K562 (cell line): ENCODE data around the gene TRABD2B. TPM values are rescaled to one million over a fixed set of nuclear protein-coding genes. Genes with fewer than 3 reads are reported as not detected.

Experiments
- ATAC-seq: fragments of 200-7000 bp; cut with Tn5 transposase; 3 replicates; pipeline ENCODE4 v1.9.1; 2020; ENCODE audit warnings: moderate library complexity
- BruUV-seq: library from RNA; stranded (reverse); fragments of 400-500 nt; replicated peaks from 2 replicates; lab custom pipeline; 2021; lab: Mats Ljungman, UMichigan
- CTCF ChIA-PET: fragments of 300-600 bp; formaldehyde crosslinking; extraction: SDS; loops from one replicate; lab custom pipeline; 2021; ENCODE audit warnings: low intra/inter-chr PET ratio; lab: Yijun Ruan, JAX
- POLR2A ChIA-PET: fragments of 300-600, 350-650 bp; sonication (Branson Sonifier 250); formaldehyde crosslinking; extraction: SDS; loops from one replicate; lab custom pipeline; 2021; ENCODE audit warnings: antibody characterized with exemption, inconsistent platforms; lab: Yijun Ruan, JAX
- DNase-seq, 4 experiments: peaks; one replicate each; pipeline versions ENCODE4 v3.0.0 to v3.0.0-alpha.2; 2011 to 2018; ENCODE audit warnings: low spot score in 3 of 4, mixed read lengths in 3 of 4; ENCODE audit errors: extremely low read depth in 1 of 4
- FAIRE-seq: peaks from 2 replicates; lab custom pipeline; 2011; peaks lifted over from hg19 to GRCh38; lab: Jason Lieb, UNC
- H2AFZ ChIP-seq: 2 replicates; pipeline ENCODE4 v1.6.0; 2011; ENCODE audit warnings: low read depth, low read length, control low read depth, inconsistent platforms
- H3K27ac ChIP-seq: fragments of 200-600 bp; 3 replicates; pipeline ENCODE4 v1.8.0; 2011; ENCODE audit warnings: low read depth, mild to moderate bottlenecking, control low read depth, inconsistent platforms, low read length, moderate library complexity, mixed read lengths; ENCODE audit errors: extremely low read depth
- H3K27me3 ChIP-seq, 2 experiments: fragments of 300-600 bp in 1 of 2; 2 replicates in 1 of 2; 3 replicates in 1 of 2; pipeline versions ENCODE4 v1.6.0 to v1.8.0; 2011; ENCODE audit warnings: inconsistent platforms in 2 of 2, low read length in 2 of 2, mild to moderate bottlenecking in 1 of 2, mixed read lengths in 1 of 2, moderate library complexity in 1 of 2; ENCODE audit not compliant: control insufficient read depth in 2 of 2, insufficient read depth in 2 of 2
- H3K36me3 ChIP-seq: fragments of 300-600 bp; 3 replicates; pipeline ENCODE4 v1.8.0; 2011; ENCODE audit warnings: mild to moderate bottlenecking, low read length, inconsistent platforms; ENCODE audit not compliant: control insufficient read depth, insufficient read depth
- H3K4me1 ChIP-seq, 2 experiments: fragments of 200-600 bp in 1 of 2; replicated peaks in 1 of 2; 2 replicates in 1 of 2; 3 replicates in 1 of 2; pipeline versions ENCODE4 v1.5.1 to v1.8.0; 2011; ENCODE audit warnings: inconsistent platforms in 2 of 2, low read length in 2 of 2, mild to moderate bottlenecking in 1 of 2, mixed read lengths in 1 of 2, moderate library complexity in 1 of 2; ENCODE audit not compliant: control insufficient read depth in 2 of 2, insufficient read depth in 2 of 2
- H3K4me2 ChIP-seq: 2 replicates; pipeline ENCODE4 v1.6.1; 2011; ENCODE audit warnings: low read length, control low read depth, inconsistent platforms, mixed read lengths; ENCODE audit not compliant: insufficient read depth
- H3K4me3 ChIP-seq: fragments of 200-600 bp; sonication (generic), shearing (Covaris generic); 2 replicates; pipeline ENCODE4 v1.5.1; 2016; ENCODE audit warnings: control low read depth, inconsistent platforms
- H3K79me2 ChIP-seq: fragments of 200-600 bp; 3 replicates; pipeline ENCODE4 v1.8.0; 2011; ENCODE audit warnings: low read length, inconsistent platforms; ENCODE audit not compliant: control insufficient read depth, insufficient read depth
- H3K9ac ChIP-seq, 2 experiments: 2 replicates each; pipeline versions ENCODE4 v1.6.0 to v1.6.1; 2011; ENCODE audit warnings: low read depth in 2 of 2, low read length in 2 of 2, control low read depth in 1 of 2, inconsistent platforms in 1 of 2, mild to moderate bottlenecking in 1 of 2, mixed read lengths in 1 of 2; ENCODE audit not compliant: insufficient read depth in 1 of 2
- H3K9me1 ChIP-seq: one replicate; pipeline ENCODE4 v1.6.0; 2011; ENCODE audit warnings: inconsistent platforms, mild to moderate bottlenecking, low read length, moderate library complexity; ENCODE audit not compliant: control insufficient read depth, insufficient read depth
- H3K9me3 ChIP-seq: replicated peaks from 2 replicates; pipeline ENCODE4 v1.5.1; 2011; ENCODE audit warnings: low read depth, low read length, inconsistent platforms; ENCODE audit not compliant: control insufficient read depth, insufficient read depth
- H4K20me1 ChIP-seq: replicated peaks from 2 replicates; pipeline ENCODE4 v1.6.1; 2011; ENCODE audit warnings: low read length, inconsistent platforms, mixed read lengths; ENCODE audit not compliant: control insufficient read depth, insufficient read depth
- ADNP ChIP-seq: fragments of 200-800 bp; sonication (Bioruptor generic); IDR thresholded peaks from 2 replicates; pipeline ENCODE4 v1.6.1; 2016; ENCODE audit warnings: missing genetic modification characterization, missing compliant biosample characterization
- BCOR ChIP-seq: fragments of 450-650 bp; IDR thresholded peaks from 2 replicates; pipeline ENCODE4 v1.6.1; 2016
- HDAC1 ChIP-seq, 2 experiments: fragments of 450-650 bp; IDR thresholded peaks; 2 replicates each; pipeline ENCODE4 v1.6.1; 2016 to 2017; ENCODE audit warnings: inconsistent platforms in 1 of 2, mild to moderate bottlenecking in 1 of 2, moderate library complexity in 1 of 2
- HDAC8 ChIP-seq: fragments of 450-650 bp; IDR thresholded peaks from 2 replicates; pipeline ENCODE4 v1.6.1; 2016; ENCODE audit warnings: mild to moderate bottlenecking, missing genetic modification characterization, moderate library complexity, missing compliant biosample characterization
- KDM1A ChIP-seq, 2 experiments: fragments of 450-650 bp; IDR thresholded peaks; 2 replicates each; pipeline ENCODE4 v1.6.1; 2016; ENCODE audit warnings: mild to moderate bottlenecking in 2 of 2
- POLR2H ChIP-seq: IDR thresholded peaks from 2 replicates; pipeline ENCODE4 v1.6.1; 2016; ENCODE audit warnings: missing genetic modification characterization, low read depth, mild to moderate bottlenecking, control low read depth, missing compliant biosample characterization, moderate library complexity
- RBM14 ChIP-seq: fragments of 200-400 bp; formaldehyde crosslinking; IDR thresholded peaks from 2 replicates; pipeline ENCODE4 v1.6.1; 2018; ENCODE audit warnings: low read depth, mild to moderate bottlenecking, low read length, moderate library complexity, borderline replicate concordance; ENCODE audit not compliant: insufficient read depth
- RBM25 ChIP-seq: fragments of 200-400 bp; formaldehyde crosslinking; IDR thresholded peaks from 2 replicates; pipeline ENCODE4 v1.6.1; 2018; ENCODE audit warnings: low read length, low read depth, moderate library complexity; ENCODE audit not compliant: severe bottlenecking
- RCOR1 ChIP-seq, 2 experiments: IDR thresholded peaks; 2 replicates each; pipeline ENCODE4 v1.6.1; 2012; ENCODE audit warnings: low read depth in 2 of 2, low read length in 2 of 2, borderline replicate concordance in 1 of 2, improper control_type of control experiment in 1 of 2
- TARDBP ChIP-seq: fragments of 450-650 bp; IDR thresholded peaks from 2 replicates; pipeline ENCODE4 v1.6.1; 2016
- ZFP36 ChIP-seq: fragments of 150-350 bp; IDR thresholded peaks from 2 replicates; pipeline ENCODE4 v1.6.1; 2018; ENCODE audit warnings: low read length, low read depth; ENCODE audit not compliant: partially characterized antibody
- WGBS: fragments of 100-300 bp; shearing (Covaris generic); methylation state at CpG from one replicate; pipeline ENCODE4 v1.1.6; 2016; ENCODE audit warnings: low coverage, mixed read lengths; ENCODE audit not compliant: insufficient coverage; ENCODE audit errors: missing lambda C conversion rate; 5-methylcytosine and 5-hydroxymethylcytosine counted together
- in situ Hi-C: fragments of 300-500 bp; cut with MboI; formaldehyde crosslinking; loops from 4 replicates; pipeline ENCODE4 v1.15.0; 2018; ENCODE audit warnings: inconsistent platforms, mixed read lengths
- intact Hi-C: fragments of 100-400 bp; cut with micrococcal nuclease; formaldehyde crosslinking; loops from 2 replicates; pipeline ENCODE4 v1.14.2; 2022
- polyA plus RNA-seq, 8 experiments: library from polyadenylated mRNA; depleted of rRNA in 4 of 8; stranded (reverse) in 5 of 8; unstranded in 3 of 8; fragments of >200 nt; fragmentation: Nextera tagmentation in 2 of 8; fragmentation: Illumina TruSeq in 1 of 8; extraction: Ambion mirVana in 2 of 8; extraction: Trizol in 1 of 8; gene quantifications; 2 replicates each; pipeline versions ENCODE4 v1.2.1 to v1.2.3, GENCODE V29; 2011 to 2014; ENCODE audit warnings: inconsistent platforms in 1 of 8, missing spikeins in 1 of 8
- total RNA-seq, 7 experiments: library from RNA; depleted of rRNA in 6 of 7; stranded (reverse); fragments of >200 nt in 6 of 7; fragmentation: Illumina TruSeq in 2 of 7; extraction: Trizol in 2 of 7; gene quantifications; 2 replicates each; pipeline versions ENCODE4 v1.2.1 to v1.2.3, GENCODE V29; 2011 to 2021; ENCODE audit warnings: low replicate concordance in 1 of 7
- TF ChIP-seq, protein P1 (sequence below): fragments of 450-650 bp; formaldehyde crosslinking; IDR thresholded peaks from 2 replicates; pipeline ENCODE4 v1.4.0; 2022; ENCODE audit warnings: missing genetic modification characterization

TRABD2B gene
- total and polyA plus RNA-seq, 9 of the 15 experiments (the other 6 are each of a cell fraction or from before 2014, with no cell fraction given), result not detected

DNA sequence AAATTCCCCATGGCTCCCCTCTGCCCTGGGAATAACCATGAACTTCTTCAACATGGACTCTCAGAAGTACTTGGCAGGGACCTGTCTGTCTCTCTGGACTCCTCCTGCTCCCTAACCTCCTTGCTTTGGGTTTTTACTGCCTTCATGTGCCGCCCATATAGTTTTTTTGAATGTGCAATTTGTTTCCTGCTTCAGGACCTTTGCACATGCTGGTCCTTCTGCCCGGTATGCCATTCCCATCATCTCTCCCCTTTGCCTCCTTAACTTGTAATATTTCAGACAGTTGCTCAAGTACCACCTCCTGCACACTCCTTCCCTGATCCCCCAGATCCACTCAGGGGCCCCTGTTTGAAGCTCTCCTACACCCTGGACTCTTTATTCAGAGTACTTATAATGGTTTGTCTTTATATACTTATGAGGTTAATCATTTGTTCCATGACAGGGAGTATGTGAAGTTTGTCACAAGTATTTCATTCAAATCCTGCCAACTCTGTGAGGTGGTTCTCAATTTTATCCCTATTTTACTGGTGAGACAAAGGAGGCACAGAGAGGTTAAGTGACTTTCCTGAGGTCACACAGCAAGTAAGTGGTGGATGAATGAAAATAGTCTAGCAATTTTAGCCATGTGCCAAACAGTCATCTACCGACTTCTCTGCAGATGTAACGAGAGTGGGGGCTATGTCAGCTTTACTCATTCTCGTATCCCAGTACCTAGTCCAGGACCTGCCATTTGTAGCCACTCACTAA lies 180.7 kb downstream of the TRABD2B start:
- Histone ChIP-seq H3K4me2 (no peak overlapping the region), H4K20me1 (no peaks in the 10 kb centered on the region), H3K79me2 (no peaks in the 10 kb centered on the region), H3K9me3 (no peaks in the 10 kb centered on the region), H3K27me3 (peaks cover 13 to 45% of the 10 kb centered on the region in 2 experiments; a peak in 4 of 5 replicates), H3K9me1 (no peaks in the 10 kb centered on the region)
- DNase-seq, result no peak
- BruUV-seq, result no TSS peak
- peak; percentile 92 for TF ChIP-seq ZFP36
- peak; percentile 94 for TF ChIP-seq RBM25
- TF ChIP-seq, protein P1, sequence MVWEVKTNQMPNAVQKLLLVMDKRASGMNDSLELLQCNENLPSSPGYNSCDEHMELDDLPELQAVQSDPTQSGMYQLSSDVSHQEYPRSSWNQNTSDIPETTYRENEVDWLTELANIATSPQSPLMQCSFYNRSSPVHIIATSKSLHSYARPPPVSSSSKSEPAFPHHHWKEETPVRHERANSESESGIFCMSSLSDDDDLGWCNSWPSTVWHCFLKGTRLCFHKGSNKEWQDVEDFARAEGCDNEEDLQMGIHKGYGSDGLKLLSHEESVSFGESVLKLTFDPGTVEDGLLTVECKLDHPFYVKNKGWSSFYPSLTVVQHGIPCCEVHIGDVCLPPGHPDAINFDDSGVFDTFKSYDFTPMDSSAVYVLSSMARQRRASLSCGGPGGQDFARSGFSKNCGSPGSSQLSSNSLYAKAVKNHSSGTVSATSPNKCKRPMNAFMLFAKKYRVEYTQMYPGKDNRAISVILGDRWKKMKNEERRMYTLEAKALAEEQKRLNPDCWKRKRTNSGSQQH (CRISPR knock-in tag), result no peak
- TF ChIP-seq HDAC1 (IDR thresholded peaks at IDR 0.05), result no peak
- TF ChIP-seq KDM1A (IDR thresholded peaks at IDR 0.05), result peak; percentile 20 to 56; a peak in 3 of 4 replicates
- peak; percentile 71 for TF ChIP-seq BCOR
- no peak for TF ChIP-seq POLR2H (tag)
- no peak for TF ChIP-seq TARDBP
- peak; percentile 39; the same call in 1 of the 2 replicates for TF ChIP-seq ADNP (tag)
- 0 out of 4 replicates have a peak, but pooled peaks of 1 of the 2 experiments have one; percentile 39 for TF ChIP-seq RCOR1 (IDR thresholded peaks at IDR 0.05; ENCODE audit: borderline replicate concordance in 1 of 2, low read depth in 2 of 2, low read length in 2 of 2)
- no peak for TF ChIP-seq RBM14
- TF ChIP-seq HDAC8 (tag), result no peak
- TF ChIP-seq, all 486 proteins: peak for 6
- Histone ChIP-seq H2AFZ (no peak overlapping the region), H3K4me3 (no peak overlapping the region), H3K9ac (no peak overlapping the region), H3K36me3 (no peaks in the 10 kb centered on the region), H3K4me1 (no peaks in the 10 kb centered on the region; a peak in 1 of 5 replicates), H3K27ac (no peak overlapping the region)
- ATAC-seq (no peak), FAIRE-seq (no peak)
- 0% methylated on average over 5 of the region's 5 CpGs for WGBS
- CTCF ChIA-PET, result no interaction called here
- in situ Hi-C loops, result no loop called here
- POLR2A ChIA-PET, result interaction anchor here (0.7 to 1.0 kb wide), 3 partner anchors 11 to 402 kb away, joined by 3 to 7 read pairs (median 3); no protein-coding TSS in a partner anchor
- intact Hi-C loops, result no loop called here
